WTC11 (cell line): ENCODE measurements around the gene DUOX2. TPM values are rescaled to one million over a fixed set of nuclear protein-coding genes. Genes with fewer than 3 reads are reported as not detected.

Source experiments
- ATAC-seq: fragments of 200-7000 bp; cut with Tn5 transposase; 2 replicates; pipeline ENCODE4 v1.10.0; 2021; ENCODE audit warnings: mild to moderate bottlenecking, moderate library complexity
- CTCF ChIA-PET: fragments of 300-600 bp; sonication (Branson Sonifier 250); formaldehyde crosslinking; loops from one replicate; lab custom pipeline; 2021; ENCODE audit warnings: antibody characterized with exemption; lab: Charles Lee
- POLR2A ChIA-PET: fragments of 350-600 bp; sonication (Branson Sonifier 250); formaldehyde crosslinking; loops from one replicate; lab custom pipeline; 2021; ENCODE audit warnings: antibody characterized with exemption; lab: Charles Lee
- DNase-seq: peaks from one replicate; pipeline ENCODE4 v3.0.0; 2021; ENCODE audit warnings: low spot score
- H3K27ac Mint-ChIP-seq: 2 replicates; pipeline ENCODE4 v1.8.0; 2021; ENCODE audit warnings: mixed read lengths
- H3K27me3 Mint-ChIP-seq: 2 replicates; pipeline ENCODE4 v1.8.0; 2021; ENCODE audit warnings: low read depth, mild to moderate bottlenecking, moderate library complexity, mixed read lengths
- H3K36me3 Mint-ChIP-seq: 2 replicates; pipeline ENCODE4 v1.8.0; 2021; ENCODE audit warnings: mixed read lengths
- H3K4me1 Mint-ChIP-seq: 2 replicates; pipeline ENCODE4 v1.8.0; 2022; ENCODE audit warnings: mixed read lengths
- H3K4me3 Mint-ChIP-seq: 2 replicates; pipeline ENCODE4 v1.8.0; 2021; ENCODE audit warnings: mild to moderate bottlenecking, moderate library complexity, mixed read lengths
- H3K9me3 Mint-ChIP-seq: 2 replicates; pipeline ENCODE4 v1.8.0; 2021; ENCODE audit warnings: mixed read lengths
- AR ChIP-seq: fragments of 250-450 bp; sonication (Bioruptor Pico); IDR thresholded peaks from 2 replicates; pipeline ENCODE4 v1.9.0; 2021; ENCODE audit warnings: mild to moderate bottlenecking
- ATF2 ChIP-seq: sonication (generic); formaldehyde crosslinking; IDR thresholded peaks from 2 replicates; pipeline ENCODE4 v1.8.1; 2022; ENCODE audit warnings: low read depth, missing genetic modification reagents, borderline replicate concordance
- CTCF ChIP-seq: fragments of 200-600 bp; IDR thresholded peaks from 2 replicates; pipeline ENCODE4 v1.8.0; 2022; ENCODE audit warnings: antibody characterized with exemption
- E2F4 ChIP-seq: sonication (generic); formaldehyde crosslinking; IDR thresholded peaks from 2 replicates; pipeline ENCODE4 v1.8.1; 2022; ENCODE audit warnings: low read depth, mild to moderate bottlenecking, moderate library complexity, missing genetic modification reagents, borderline replicate concordance
- ELF4 ChIP-seq: sonication (generic); formaldehyde crosslinking; IDR thresholded peaks from 2 replicates; pipeline ENCODE4 v1.8.1; 2022; ENCODE audit warnings: low read depth, mild to moderate bottlenecking, moderate library complexity, missing genetic modification reagents
- FOXJ3 ChIP-seq: sonication (generic); formaldehyde crosslinking; IDR thresholded peaks from 2 replicates; pipeline ENCODE4 v1.9.0; 2021; ENCODE audit warnings: missing genetic modification reagents, mild to moderate bottlenecking, borderline replicate concordance
- FOXK1 ChIP-seq: sonication (generic); formaldehyde crosslinking; IDR thresholded peaks from 2 replicates; pipeline ENCODE4 v1.8.0; 2022; ENCODE audit warnings: mild to moderate bottlenecking, moderate library complexity, missing genetic modification reagents
- FOXP4 ChIP-seq: sonication (generic); formaldehyde crosslinking; IDR thresholded peaks from 2 replicates; pipeline ENCODE4 v1.8.0; 2022; ENCODE audit warnings: mild to moderate bottlenecking, missing genetic modification reagents
- HMGA2 ChIP-seq: fragments of 250-450 bp; sonication (Bioruptor Pico); IDR thresholded peaks from 2 replicates; pipeline ENCODE4 v1.4.0; 2021; ENCODE audit warnings: mild to moderate bottlenecking, moderate library complexity
- PRDM15 ChIP-seq: sonication (generic); formaldehyde crosslinking; IDR thresholded peaks from 2 replicates; pipeline ENCODE4 v1.8.0; 2022; ENCODE audit warnings: missing genetic modification reagents
- PRRX2 ChIP-seq: fragments of 250-450 bp; sonication (Bioruptor Pico); IDR thresholded peaks from 2 replicates; pipeline ENCODE4 v1.8.0; 2021; ENCODE audit warnings: mild to moderate bottlenecking
- SMAD4 ChIP-seq: sonication (generic); formaldehyde crosslinking; IDR thresholded peaks from 2 replicates; pipeline ENCODE4 v1.8.0; 2022; ENCODE audit warnings: mild to moderate bottlenecking, missing genetic modification reagents
- STAT6 ChIP-seq: sonication (generic); formaldehyde crosslinking; conservative IDR thresholded peaks from 2 replicates; pipeline ENCODE4 v1.8.1; 2023; ENCODE audit warnings: mild to moderate bottlenecking, low read depth, missing genetic modification reagents, moderate library complexity
- ZMAT4 ChIP-seq: fragments of 250-450 bp; sonication (Bioruptor Pico); IDR thresholded peaks from 2 replicates; pipeline ENCODE4 v1.9.0; 2021; ENCODE audit warnings: mild to moderate bottlenecking
- ZNF317 ChIP-seq: sonication (generic); formaldehyde crosslinking; IDR thresholded peaks from 2 replicates; pipeline ENCODE4 v1.8.1; 2023; ENCODE audit warnings: low read depth, mild to moderate bottlenecking, moderate library complexity, missing genetic modification reagents, borderline replicate concordance
- total RNA-seq: library from RNA; stranded (reverse); gene quantifications from 3 replicates; pipeline ENCODE4 v1.2.3, GENCODE V29; 2021

The DUOX2 gene
- total RNA-seq, 1 experiment from 2014 or later, result 0.13 TPM

- TF ChIP-seq AR (CRISPR knock-in tag) (no peak), SMAD4 (CRISPR knock-in tag) (no peak), ATF2 (CRISPR knock-in tag) (no peak), CTCF (no peak), ELF4 (no peak), ZNF317 (CRISPR knock-in tag) (no peak)
Observed at GRCh38 chr15:45157974-45158373, 44.0 kb upstream of the DUOX2 start (continued).

- 0 out of 2 replicates have a peak, but pooled peaks cover 3% of the 10 kb centered on the region for H3K4me1 Mint-ChIP-seq
- ATAC-seq (no peak), DNase-seq (no peak)
- no peaks in the 10 kb centered on the region for H3K36me3 Mint-ChIP-seq
- no peaks in the 10 kb centered on the region for H3K9me3 Mint-ChIP-seq
- POLR2A ChIA-PET, result no interaction called here
- CTCF ChIA-PET, result interaction anchor here (1.5 kb wide), 1 partner anchor 39 kb away, joined by 9 read pairs; no protein-coding TSS in a partner anchor
- peaks cover 20% of the 10 kb centered on the region for H3K27me3 Mint-ChIP-seq
- no peak overlapping the region for H3K4me3 Mint-ChIP-seq
- no peak overlapping the region for H3K27ac Mint-ChIP-seq
- TF ChIP-seq FOXP4, result no peak
- no peak for TF ChIP-seq ZMAT4 (CRISPR knock-in tag)
- TF ChIP-seq PRDM15, result no peak
- TF ChIP-seq STAT6, result no peak
- TF ChIP-seq E2F4 (CRISPR knock-in tag), result no peak
- no peak for TF ChIP-seq CTCF
- TF ChIP-seq FOXJ3 (CRISPR knock-in tag), result no peak
- TF ChIP-seq PRRX2 (CRISPR knock-in tag), result no peak
- TF ChIP-seq FOXK1 (CRISPR knock-in tag), result no peak
- TF ChIP-seq HMGA2 (CRISPR knock-in tag), result no peak
Observed at GRCh38 chr15:45156744-45157455, 42.9 kb upstream of the DUOX2 start.
